HCT116 (cell line): Measurements from ENCODE around the gene TMEM117. TPM values are rescaled to one million over a fixed set of nuclear protein-coding genes. Genes with fewer than 3 reads are reported as not detected.

Source experiments
- ATAC-seq: fragments of 200-7000 bp; cut with Tn5 transposase; 2 replicates; pipeline ENCODE4 v1.9.1; 2020; ENCODE audit warnings: mild to moderate bottlenecking, moderate library complexity
- BruUV-seq: library from RNA; stranded (reverse); fragments of 400-500 nt; replicated peaks from 2 replicates; lab custom pipeline; 2021; lab: Mats Ljungman, UMichigan
- CTCF ChIA-PET: fragments of 300-600 bp; sonication (Branson Sonifier 250); formaldehyde crosslinking; loops from one replicate; lab custom pipeline; 2021; ENCODE audit warnings: antibody characterized with exemption; lab: Charles Lee
- POLR2A ChIA-PET: fragments of 300-600, 350-600 bp; sonication (Branson Sonifier 250); formaldehyde crosslinking; loops from one replicate; lab custom pipeline; 2021; ENCODE audit warnings: antibody characterized with exemption; lab: Charles Lee
- RAD21 ChIA-PET, 2 experiments: fragments of 300-600 bp; sonication (Branson Sonifier 250); formaldehyde crosslinking; loops; one replicate each; lab custom pipeline; 2023; ENCODE audit warnings: low total read pairs in 2 of 2; ENCODE audit not compliant: uncharacterized antibody in 2 of 2, unreplicated experiment in 2 of 2, low non-redundant PET in 1 of 2; lab: Charles Lee
- DNase-seq: peaks from one replicate; pipeline ENCODE4 v3.0.0-alpha.2; 2010; ENCODE audit warnings: low read depth, low spot score
- H2AFZ ChIP-seq: fragments of 200-600 bp; shearing (Covaris generic), sonication (generic); 2 replicates; pipeline ENCODE4 v1.6.1; 2017; ENCODE audit warnings: low read depth, mixed run types, mixed read lengths, antibody characterized with exemption, low read length; ENCODE audit not compliant: poor library complexity, severe bottlenecking
- H3K27ac ChIP-seq: 2 replicates; pipeline ENCODE4 v1.5.1; 2012; ENCODE audit warnings: low read depth, low read length
- H3K27me3 ChIP-seq: fragments of 200-600 bp; sonication (generic); 2 replicates; pipeline ENCODE4 v1.6.1; 2016; ENCODE audit warnings: mixed run types, low read length, mixed read lengths; ENCODE audit not compliant: insufficient read depth
- H3K36me3 ChIP-seq, 2 experiments: fragments of 200-500 bp in 1 of 2; fragments of 200-600 bp in 1 of 2; sonication (Bioruptor generic) in 1 of 2; sonication (generic) in 1 of 2; 2 replicates each; pipeline versions ENCODE4 v1.5.1 to v1.6.1; 2014 to 2016; ENCODE audit warnings: low read length in 2 of 2, inconsistent platforms in 1 of 2, mixed read lengths in 1 of 2, mixed run types in 1 of 2; ENCODE audit not compliant: insufficient read depth in 2 of 2, control insufficient read depth in 1 of 2
- H3K4me1 ChIP-seq, 2 experiments: fragments of 200-600 bp in 1 of 2; sonication (generic) in 1 of 2; 2 replicates each; pipeline versions ENCODE4 v1.5.1 to v1.6.1; 2012 to 2017; ENCODE audit warnings: low read length in 2 of 2, inconsistent platforms in 1 of 2, mild to moderate bottlenecking in 1 of 2, mixed read lengths in 1 of 2, mixed run types in 1 of 2, moderate library complexity in 1 of 2; ENCODE audit not compliant: insufficient read depth in 2 of 2, control insufficient read depth in 1 of 2
- H3K4me2 ChIP-seq: fragments of 200-600 bp; sonication (generic); 2 replicates; pipeline ENCODE4 v1.6.1; 2017; ENCODE audit warnings: mixed run types, low read length, mixed read lengths
- H3K4me3 ChIP-seq, 2 experiments: fragments of 200-600 bp in 1 of 2; sonication (generic) in 1 of 2; replicated peaks in 1 of 2; 2 replicates each; pipeline ENCODE4 v1.5.1; 2011 to 2016; ENCODE audit warnings: low read length in 2 of 2, control low read depth in 1 of 2, low read depth in 1 of 2, mild to moderate bottlenecking in 1 of 2, mixed read lengths in 1 of 2, mixed run types in 1 of 2
- H3K79me2 ChIP-seq: fragments of 200-600 bp; sonication (generic); 2 replicates; pipeline ENCODE4 v1.6.1; 2017; ENCODE audit warnings: mild to moderate bottlenecking, mixed run types, low read length, moderate library complexity, mixed read lengths; ENCODE audit not compliant: insufficient read depth
- H3K9ac ChIP-seq: fragments of 200-600 bp; sonication (generic); 2 replicates; pipeline ENCODE4 v1.6.1; 2016; ENCODE audit warnings: low read length, mixed read lengths
- H3K9me2 ChIP-seq: fragments of 200-600 bp; sonication (generic), shearing (Covaris generic); 2 replicates; pipeline ENCODE4 v1.6.1; 2017; ENCODE audit warnings: mixed run types, mild to moderate bottlenecking, moderate library complexity; ENCODE audit not compliant: insufficient read depth
- H3K9me3 ChIP-seq, 2 experiments: fragments of 200-500 bp in 1 of 2; fragments of 200-600 bp in 1 of 2; sonication (Bioruptor generic) in 1 of 2; sonication (generic) in 1 of 2; 2 replicates each; pipeline ENCODE4 v1.6.1; 2014 to 2017; ENCODE audit warnings: low read length in 2 of 2, mixed read lengths in 2 of 2, inconsistent platforms in 1 of 2, low read depth in 1 of 2, mild to moderate bottlenecking in 1 of 2, mixed run types in 1 of 2, moderate library complexity in 1 of 2; ENCODE audit not compliant: control insufficient read depth in 1 of 2, insufficient read depth in 1 of 2
- H4K20me1 ChIP-seq: fragments of 200-600 bp; sonication (generic), shearing (Covaris generic); 2 replicates; pipeline ENCODE4 v1.6.1; 2017; ENCODE audit warnings: mixed run types, mild to moderate bottlenecking, moderate library complexity; ENCODE audit not compliant: insufficient read depth
- CEBPB ChIP-seq: IDR thresholded peaks from 2 replicates; pipeline ENCODE4 v1.6.1; 2012; ENCODE audit warnings: low read depth
- ELF1 ChIP-seq: IDR thresholded peaks from 2 replicates; pipeline ENCODE4 v1.6.1; 2012; ENCODE audit warnings: low read depth, borderline replicate concordance
- EZH2 ChIP-seq: fragments of 200-600 bp; sonication (generic); IDR thresholded peaks from 2 replicates; pipeline ENCODE4 v1.6.1; 2017; ENCODE audit warnings: antibody characterized with exemption, mixed run types
- POLR2AphosphoS5 ChIP-seq: IDR thresholded peaks from 2 replicates; pipeline ENCODE4 v1.6.1; 2011; ENCODE audit warnings: mild to moderate bottlenecking, low read depth, low read length, moderate library complexity
- RAD21 ChIP-seq: IDR thresholded peaks from 2 replicates; pipeline ENCODE4 v1.6.1; 2012; ENCODE audit warnings: low read depth, mild to moderate bottlenecking
- REST ChIP-seq: IDR thresholded peaks from 2 replicates; pipeline ENCODE4 v1.6.1; 2012; ENCODE audit warnings: low read depth
- SIN3A ChIP-seq: IDR thresholded peaks from 2 replicates; pipeline ENCODE4 v1.6.1; 2012; ENCODE audit warnings: low read depth
- SP1 ChIP-seq: IDR thresholded peaks from 2 replicates; pipeline ENCODE4 v1.6.1; 2012; ENCODE audit warnings: low read depth
- TCF7L2 ChIP-seq: IDR thresholded peaks from 2 replicates; pipeline ENCODE4 v1.7.0; 2011; ENCODE audit warnings: borderline replicate concordance, inconsistent platforms; ENCODE audit not compliant: insufficient read depth, insufficient read length; ENCODE audit errors: extremely low read depth
- YY1 ChIP-seq: IDR thresholded peaks from 2 replicates; pipeline ENCODE4 v1.6.1; 2011; ENCODE audit warnings: low read length, low read depth, moderate library complexity, mild to moderate bottlenecking; ENCODE audit not compliant: insufficient replicate concordance; ENCODE audit errors: extremely low read depth
- ZNF274 ChIP-seq: fragments of 200-500 bp; sonication (Bioruptor generic); IDR thresholded peaks from 2 replicates; pipeline ENCODE4 v1.6.1; 2014; ENCODE audit warnings: mild to moderate bottlenecking, low read depth, low read length, inconsistent platforms
- intact Hi-C: fragments of 100-400 bp; cut with micrococcal nuclease; formaldehyde crosslinking; loops from 2 replicates; pipeline ENCODE4 v1.10.0; 2022
- total RNA-seq: library from RNA; stranded (reverse); gene quantifications from one replicate; pipeline ENCODE4 v1.2.1, GENCODE V29; 2021; ENCODE audit not compliant: unreplicated experiment
- TF ChIP-seq, protein P1 (sequence below), 3 experiments: fragments of 200-600 bp in 1 of 3; sonication (generic) in 1 of 3; IDR thresholded peaks in 2 of 3; conservative IDR thresholded peaks in 1 of 3; 2 replicates each; pipeline ENCODE4 v1.5.1; 2012 to 2017; ENCODE audit warnings: low read depth in 2 of 3, low read length in 2 of 3, antibody characterized with exemption in 1 of 3, borderline replicate concordance in 1 of 3, control low read depth in 1 of 3, mild to moderate bottlenecking in 1 of 3, mixed read lengths in 1 of 3, mixed run types in 1 of 3, moderate library complexity in 1 of 3; ENCODE audit not compliant: insufficient read depth in 1 of 3
- TF ChIP-seq, protein P2 (sequence below): IDR thresholded peaks from 2 replicates; pipeline ENCODE4 v1.6.1; 2012

Gene TMEM117
- total RNA-seq, 1 experiment from 2014 or later: 3.6 TPM

GRCh38 chr12:43786899-43787693 is 48.8 kb upstream of the TMEM117 start:
- ChIA-PET CTCF (no interaction called here), POLR2A (no interaction called here), RAD21 (no interaction called here)
- DNase-seq (no peak), ATAC-seq (no peak)
- Histone ChIP-seq H3K9me3 (no peaks in the 10 kb centered on the region), H2AFZ (no peak overlapping the region), H3K27me3 (no peaks in the 10 kb centered on the region), H3K27ac (no peak overlapping the region), H3K4me3 (no peak overlapping the region), H3K4me1 (no peaks in the 10 kb centered on the region), H3K79me2 (no peaks in the 10 kb centered on the region), H3K9me2 (no peaks in the 10 kb centered on the region), H3K4me2 (no peak overlapping the region), H4K20me1 (no peaks in the 10 kb centered on the region), H3K36me3 (no peaks in the 10 kb centered on the region), H3K9ac (no peak overlapping the region)
- BruUV-seq: TSS peak; percentile 34
- intact Hi-C loops: no loop called here
- TF ChIP-seq EZH2: no peak
- TF ChIP-seq, protein P1, sequence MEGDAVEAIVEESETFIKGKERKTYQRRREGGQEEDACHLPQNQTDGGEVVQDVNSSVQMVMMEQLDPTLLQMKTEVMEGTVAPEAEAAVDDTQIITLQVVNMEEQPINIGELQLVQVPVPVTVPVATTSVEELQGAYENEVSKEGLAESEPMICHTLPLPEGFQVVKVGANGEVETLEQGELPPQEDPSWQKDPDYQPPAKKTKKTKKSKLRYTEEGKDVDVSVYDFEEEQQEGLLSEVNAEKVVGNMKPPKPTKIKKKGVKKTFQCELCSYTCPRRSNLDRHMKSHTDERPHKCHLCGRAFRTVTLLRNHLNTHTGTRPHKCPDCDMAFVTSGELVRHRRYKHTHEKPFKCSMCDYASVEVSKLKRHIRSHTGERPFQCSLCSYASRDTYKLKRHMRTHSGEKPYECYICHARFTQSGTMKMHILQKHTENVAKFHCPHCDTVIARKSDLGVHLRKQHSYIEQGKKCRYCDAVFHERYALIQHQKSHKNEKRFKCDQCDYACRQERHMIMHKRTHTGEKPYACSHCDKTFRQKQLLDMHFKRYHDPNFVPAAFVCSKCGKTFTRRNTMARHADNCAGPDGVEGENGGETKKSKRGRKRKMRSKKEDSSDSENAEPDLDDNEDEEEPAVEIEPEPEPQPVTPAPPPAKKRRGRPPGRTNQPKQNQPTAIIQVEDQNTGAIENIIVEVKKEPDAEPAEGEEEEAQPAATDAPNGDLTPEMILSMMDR (IDR thresholded peaks at IDR 0.05 in 2 of 3, conservative IDR thresholded peaks at IDR 0.05 in 1 of 3; ENCODE audit: borderline replicate concordance in 1 of 3, insufficient read depth in 1 of 3, low read depth in 2 of 3, low read length in 2 of 3): no peak
- no peak for TF ChIP-seq ELF1
- no peak for TF ChIP-seq SIN3A
- TF ChIP-seq, protein P2, sequence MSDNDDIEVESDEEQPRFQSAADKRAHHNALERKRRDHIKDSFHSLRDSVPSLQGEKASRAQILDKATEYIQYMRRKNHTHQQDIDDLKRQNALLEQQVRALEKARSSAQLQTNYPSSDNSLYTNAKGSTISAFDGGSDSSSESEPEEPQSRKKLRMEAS: no peak

GRCh38 chr12:43789941-43790340 is 45.9 kb upstream of the TMEM117 start:
- POLR2A ChIA-PET: no interaction called here
- ATAC-seq: no peak
- Histone ChIP-seq H3K9me2 (no peaks in the 10 kb centered on the region), H3K36me3 (no peaks in the 10 kb centered on the region; a peak in 1 of 4 replicates), H3K4me2 (no peak overlapping the region), H3K9me3 (no peaks in the 10 kb centered on the region), H3K9ac (no peak overlapping the region), H3K79me2 (no peaks in the 10 kb centered on the region), H2AFZ (no peak overlapping the region), H3K27me3 (no peaks in the 10 kb centered on the region), H3K4me3 (no peak overlapping the region), H4K20me1 (no peaks in the 10 kb centered on the region), H3K4me1 (no peaks in the 10 kb centered on the region), H3K27ac (no peak overlapping the region)
- CTCF ChIA-PET: no interaction called here
- intact Hi-C loops: no loop called here
- no peak for DNase-seq
- no TSS peak for BruUV-seq
- RAD21 ChIA-PET: interaction anchor here in 1 of 2 experiments (0.7 kb wide), 1 partner anchor 73 kb away, joined by 12 read pairs; no protein-coding TSS in a partner anchor
- no peak for TF ChIP-seq POLR2AphosphoS5
- no peak for TF ChIP-seq SP1
- TF ChIP-seq TCF7L2: no peak
- TF ChIP-seq CEBPB: no peak
- TF ChIP-seq ZNF274: no peak
- TF ChIP-seq RAD21: no peak
- no peak for TF ChIP-seq SIN3A
- TF ChIP-seq YY1: no peak
- no peak for TF ChIP-seq REST
